Measurements from ENCODE around the gene CASZ1.

DNA sequence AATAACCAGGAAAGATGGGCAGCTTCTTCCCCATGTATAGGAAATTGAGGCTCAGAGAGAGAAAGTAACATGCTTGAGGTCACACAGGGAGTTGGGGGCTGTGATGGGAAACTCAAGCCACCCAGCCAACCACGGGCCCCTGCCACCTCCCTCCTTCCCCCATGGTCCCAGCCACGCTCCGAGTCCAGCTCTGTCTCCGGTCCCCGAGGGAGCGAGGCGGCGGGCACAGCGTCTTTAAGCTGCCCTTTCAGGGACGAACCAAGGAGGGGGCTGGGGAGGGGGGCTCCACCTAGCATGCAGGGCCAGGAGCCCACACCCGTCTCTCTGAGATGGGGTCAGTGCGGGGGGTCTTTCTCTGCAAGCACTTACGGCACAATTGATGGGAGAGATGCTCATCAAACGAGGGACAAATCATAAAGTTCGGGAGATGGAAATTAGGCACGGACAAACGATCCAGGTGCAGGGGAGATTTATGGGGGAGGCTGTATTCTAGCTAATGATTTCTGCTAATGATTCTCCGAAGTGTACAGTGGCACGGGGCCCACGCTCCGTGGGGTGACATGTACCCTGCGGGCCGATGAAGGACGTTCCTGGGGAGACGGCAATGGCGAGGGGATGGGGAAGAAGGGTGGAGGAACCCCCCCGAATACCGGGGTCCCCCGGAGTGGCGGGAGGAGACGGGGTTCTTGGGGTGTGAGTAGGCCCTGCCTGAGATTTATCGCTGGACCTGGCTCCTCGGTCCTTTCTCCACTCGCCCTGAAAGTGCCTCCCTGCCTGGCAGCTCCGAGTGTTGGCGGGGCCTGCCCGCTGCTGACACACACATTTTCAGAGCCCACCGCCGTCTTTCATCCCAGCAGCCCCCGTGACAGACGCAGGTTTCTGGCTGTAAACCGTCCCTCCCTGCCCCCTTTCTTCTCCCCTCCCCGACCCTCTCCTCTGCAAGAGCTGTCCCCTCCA lies 31.2 kb upstream of the CASZ1 start:
- TF ChIP-seq, protein P1, sequence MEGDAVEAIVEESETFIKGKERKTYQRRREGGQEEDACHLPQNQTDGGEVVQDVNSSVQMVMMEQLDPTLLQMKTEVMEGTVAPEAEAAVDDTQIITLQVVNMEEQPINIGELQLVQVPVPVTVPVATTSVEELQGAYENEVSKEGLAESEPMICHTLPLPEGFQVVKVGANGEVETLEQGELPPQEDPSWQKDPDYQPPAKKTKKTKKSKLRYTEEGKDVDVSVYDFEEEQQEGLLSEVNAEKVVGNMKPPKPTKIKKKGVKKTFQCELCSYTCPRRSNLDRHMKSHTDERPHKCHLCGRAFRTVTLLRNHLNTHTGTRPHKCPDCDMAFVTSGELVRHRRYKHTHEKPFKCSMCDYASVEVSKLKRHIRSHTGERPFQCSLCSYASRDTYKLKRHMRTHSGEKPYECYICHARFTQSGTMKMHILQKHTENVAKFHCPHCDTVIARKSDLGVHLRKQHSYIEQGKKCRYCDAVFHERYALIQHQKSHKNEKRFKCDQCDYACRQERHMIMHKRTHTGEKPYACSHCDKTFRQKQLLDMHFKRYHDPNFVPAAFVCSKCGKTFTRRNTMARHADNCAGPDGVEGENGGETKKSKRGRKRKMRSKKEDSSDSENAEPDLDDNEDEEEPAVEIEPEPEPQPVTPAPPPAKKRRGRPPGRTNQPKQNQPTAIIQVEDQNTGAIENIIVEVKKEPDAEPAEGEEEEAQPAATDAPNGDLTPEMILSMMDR (IDR thresholded peaks at IDR 0.05 in 2 of 3, conservative IDR thresholded peaks at IDR 0.05 in 1 of 3; ENCODE audit: control insufficient read depth in 2 of 3, extremely low read depth in 1 of 3, insufficient read depth in 1 of 3, low read depth in 3 of 3, low read length in 3 of 3), result no peak
- no peak for TF ChIP-seq RBBP5 (conservative IDR thresholded peaks at IDR 0.05)
- TF ChIP-seq SRF (IDR thresholded peaks at IDR 0.05; ENCODE audit: low read depth in 2 of 2, low read length in 2 of 2), result no peak
- TF ChIP-seq IKZF1 (conservative IDR thresholded peaks at IDR 0.05), result no peak
- no peak for TF ChIP-seq REST (IDR thresholded peaks at IDR 0.05; ENCODE audit: low read depth, low read length)
- TF ChIP-seq, protein P2, sequence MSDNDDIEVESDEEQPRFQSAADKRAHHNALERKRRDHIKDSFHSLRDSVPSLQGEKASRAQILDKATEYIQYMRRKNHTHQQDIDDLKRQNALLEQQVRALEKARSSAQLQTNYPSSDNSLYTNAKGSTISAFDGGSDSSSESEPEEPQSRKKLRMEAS (IDR thresholded peaks at IDR 0.05; ENCODE audit: low read depth, low read length), result no peak
- TF ChIP-seq POLR2A (IDR thresholded peaks at IDR 0.05; ENCODE audit: low read depth, low read length), result no peak
- no peak for TF ChIP-seq ELK1 (IDR thresholded peaks at IDR 0.05; ENCODE audit: low read depth, low read length)
- no peak for TF ChIP-seq POLR2AphosphoS5 (IDR thresholded peaks at IDR 0.05; ENCODE audit: low read length)
- TF ChIP-seq RAD21 (IDR thresholded peaks at IDR 0.05; ENCODE audit: insufficient read depth, low read depth, low read length), result no peak
- TF ChIP-seq RFX5 (IDR thresholded peaks at IDR 0.05; ENCODE audit: low read depth, low read length), result no peak
- TF ChIP-seq, protein P3, sequence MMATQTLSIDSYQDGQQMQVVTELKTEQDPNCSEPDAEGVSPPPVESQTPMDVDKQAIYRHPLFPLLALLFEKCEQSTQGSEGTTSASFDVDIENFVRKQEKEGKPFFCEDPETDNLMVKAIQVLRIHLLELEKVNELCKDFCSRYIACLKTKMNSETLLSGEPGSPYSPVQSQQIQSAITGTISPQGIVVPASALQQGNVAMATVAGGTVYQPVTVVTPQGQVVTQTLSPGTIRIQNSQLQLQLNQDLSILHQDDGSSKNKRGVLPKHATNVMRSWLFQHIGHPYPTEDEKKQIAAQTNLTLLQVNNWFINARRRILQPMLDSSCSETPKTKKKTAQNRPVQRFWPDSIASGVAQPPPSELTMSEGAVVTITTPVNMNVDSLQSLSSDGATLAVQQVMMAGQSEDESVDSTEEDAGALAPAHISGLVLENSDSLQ (IDR thresholded peaks at IDR 0.05), result no peak
- no peak for TF ChIP-seq SMC3 (IDR thresholded peaks at IDR 0.05; ENCODE audit: borderline replicate concordance, low read length)
- no peak for TF ChIP-seq CEBPB (IDR thresholded peaks at IDR 0.05; ENCODE audit: borderline replicate concordance in 1 of 2, low read depth in 2 of 2, low read length in 2 of 2)
